PC-9 (cell line): ENCODE measurements around the gene SLC25A44. TPM values are rescaled to one million over a fixed set of nuclear protein-coding genes. Genes with fewer than 3 reads are reported as not detected.

ENCODE experiments used
- BruUV-seq: library from RNA; stranded (reverse); fragments of 400-500 nt; replicated peaks from 2 replicates; lab custom pipeline; 2021; lab: Mats Ljungman, UMichigan
- CTCF ChIA-PET: fragments of 300-600 bp; sonication (Branson Sonifier 250); formaldehyde crosslinking; loops from one replicate; lab custom pipeline; 2022; ENCODE audit warnings: antibody characterized with exemption; lab: Charles Lee
- POLR2A ChIA-PET: fragments of 300-600 bp; sonication (Branson Sonifier 250); formaldehyde crosslinking; loops from one replicate; lab custom pipeline; 2022; ENCODE audit warnings: antibody characterized with exemption; ENCODE audit not compliant: unreplicated experiment; lab: Charles Lee
- DNase-seq, 2 experiments: peaks; one replicate each; pipeline versions ENCODE4 v3.0.0 to v3.0.0-alpha.2; 2015 to 2022; ENCODE audit warnings: mixed read lengths in 1 of 2
- H2AFZ ChIP-seq: fragments of 200-600 bp; sonication (generic); 2 replicates; pipeline ENCODE4 v1.8.1; 2017; ENCODE audit warnings: antibody characterized with exemption
- H3F3A ChIP-seq: fragments of 200-600 bp; sonication (generic); 2 replicates; pipeline ENCODE4 v1.8.1; 2017; ENCODE audit warnings: antibody characterized with exemption, mild to moderate bottlenecking, low read depth; ENCODE audit not compliant: insufficient read depth
- H3K27ac ChIP-seq: fragments of 200-600 bp; sonication (generic); 2 replicates; pipeline ENCODE4 v1.6.1; 2016; ENCODE audit warnings: mixed run types
- H3K27me3 ChIP-seq: fragments of 200-600 bp; sonication (generic); 2 replicates; pipeline ENCODE4 v1.6.1; 2016; ENCODE audit warnings: low read depth, mixed run types; ENCODE audit not compliant: insufficient read depth
- H3K36me3 ChIP-seq: fragments of 200-600 bp; sonication (generic); 2 replicates; pipeline ENCODE4 v1.6.1; 2016; ENCODE audit warnings: low read depth, mixed run types
- H3K4me1 ChIP-seq: fragments of 200-600 bp; sonication (generic); replicated peaks from 2 replicates; pipeline ENCODE4 v1.6.1; 2016; ENCODE audit warnings: mixed run types; ENCODE audit not compliant: insufficient read depth
- H3K4me2 ChIP-seq: fragments of 200-600 bp; sonication (generic); 2 replicates; pipeline ENCODE4 v1.6.1; 2017; ENCODE audit warnings: mixed run types
- H3K4me3 ChIP-seq: fragments of 200-600 bp; sonication (generic); 2 replicates; pipeline ENCODE4 v1.6.1; 2016; ENCODE audit warnings: mixed run types
- H3K79me2 ChIP-seq: fragments of 200-600 bp; sonication (generic); 2 replicates; pipeline ENCODE4 v1.6.1; 2017; ENCODE audit warnings: low read depth, mixed run types
- H3K9me2 ChIP-seq: fragments of 200-600 bp; sonication (generic); 2 replicates; pipeline ENCODE4 v1.8.1; 2017; ENCODE audit warnings: mild to moderate bottlenecking; ENCODE audit not compliant: insufficient read depth
- H3K9me3 ChIP-seq: fragments of 200-600 bp; sonication (generic); 2 replicates; pipeline ENCODE4 v1.8.1; 2016; ENCODE audit warnings: low read depth; ENCODE audit not compliant: insufficient read depth
- H4K20me1 ChIP-seq: fragments of 200-600 bp; sonication (generic); 2 replicates; pipeline ENCODE4 v1.8.1; 2017; ENCODE audit not compliant: insufficient read depth
- CTCF ChIP-seq: fragments of 200-600 bp; sonication (generic); conservative IDR thresholded peaks from 2 replicates; pipeline ENCODE4 v1.6.1; 2017; ENCODE audit warnings: mixed run types, antibody characterized with exemption, mild to moderate bottlenecking, moderate library complexity
- EZH2 ChIP-seq: fragments of 200-600 bp; sonication (generic); IDR thresholded peaks from 2 replicates; pipeline ENCODE4 v1.8.0; 2017; ENCODE audit warnings: antibody characterized with exemption, low read depth
- intact Hi-C: fragments of 100-400 bp; cut with micrococcal nuclease; formaldehyde crosslinking; loops from one replicate; pipeline ENCODE4 v1.10.0; 2022; ENCODE audit not compliant: unreplicated experiment
- total RNA-seq: library from RNA; stranded (reverse); gene quantifications from 2 replicates; pipeline ENCODE4 v1.2.3, GENCODE V29; 2021

SLC25A44 gene
- total RNA-seq, 1 experiment from 2014 or later: 20.2 TPM

- CTCF ChIA-PET: no interaction called here
These were observed 48.8 kb downstream of the SLC25A44 start for GRCh38 chr1:156242738-156243137.

GRCh38 chr1:156244126-156244525 lies 50.2 kb downstream of the SLC25A44 start:
- intact Hi-C loops: no loop called here
- Histone ChIP-seq H3K4me1 (no peaks in the 10 kb centered on the region), H3K4me3 (no peak overlapping the region), H3K79me2 (no peaks in the 10 kb centered on the region), H3K9me2 (no peaks in the 10 kb centered on the region), H3K9me3 (no peaks in the 10 kb centered on the region), H3K27me3 (no peaks in the 10 kb centered on the region), H3F3A (peaks cover 21% of the 10 kb centered on the region; the same call in 1 of the 2 replicates), H3K4me2 (no peak overlapping the region), H2AFZ (no peak overlapping the region), H3K27ac (no peak overlapping the region), H3K36me3 (no peaks in the 10 kb centered on the region), H4K20me1 (no peaks in the 10 kb centered on the region; the same call in 1 of the 2 replicates)
- BruUV-seq: no TSS peak
- ChIA-PET POLR2A (no interaction called here), CTCF (no interaction called here)
- TF ChIP-seq EZH2 (no peak), CTCF (no peak)
- DNase-seq: no peak

More at GRCh38 chr1:156242738-156243137, 48.8 kb downstream of the SLC25A44 start:
- no TSS peak for BruUV-seq
- Histone ChIP-seq H3K9me2 (no peaks in the 10 kb centered on the region), H3K36me3 (no peaks in the 10 kb centered on the region), H3K4me3 (no peak overlapping the region), H3K27ac (no peak overlapping the region), H3F3A (peaks cover 11% of the 10 kb centered on the region; the same call in 1 of the 2 replicates), H3K9me3 (no peaks in the 10 kb centered on the region), H3K4me1 (no peaks in the 10 kb centered on the region), H3K27me3 (no peaks in the 10 kb centered on the region), H3K79me2 (no peaks in the 10 kb centered on the region), H4K20me1 (no peaks in the 10 kb centered on the region; the same call in 1 of the 2 replicates), H2AFZ (no peak overlapping the region), H3K4me2 (no peak overlapping the region)
- no peak for TF ChIP-seq EZH2
- TF ChIP-seq CTCF: no peak
- no peak for DNase-seq
- intact Hi-C loops: no loop called here
- POLR2A ChIA-PET: no interaction called here

- Histone ChIP-seq H3K9me3 (no peaks in the 10 kb centered on the region), H3F3A (peaks cover 21% of the 10 kb centered on the region; the same call in 1 of the 2 replicates), H3K27ac (no peak overlapping the region), H3K9me2 (no peaks in the 10 kb centered on the region), H3K4me2 (no peak overlapping the region), H3K4me1 (no peaks in the 10 kb centered on the region), H4K20me1 (no peaks in the 10 kb centered on the region; the same call in 1 of the 2 replicates), H3K79me2 (no peaks in the 10 kb centered on the region), H3K27me3 (no peaks in the 10 kb centered on the region), H3K4me3 (no peak overlapping the region), H3K36me3 (no peaks in the 10 kb centered on the region), H2AFZ (no peak overlapping the region)
- intact Hi-C loops: no loop called here
- CTCF ChIA-PET: no interaction called here
- TF ChIP-seq EZH2 (no peak), CTCF (no peak)
- POLR2A ChIA-PET: no interaction called here
- no peak for DNase-seq
- BruUV-seq: no TSS peak
These were observed 50.8 kb downstream of the SLC25A44 start for GRCh38 chr1:156244712-156245111.
